PC-3 (cell line): ENCODE measurements around the gene DRAP1. TPM values are rescaled to one million over a fixed set of nuclear protein-coding genes. Genes with fewer than 3 reads are reported as not detected.

ENCODE experiments used
- ATAC-seq: fragments of 200-7000 bp; cut with Tn5 transposase; 2 replicates; pipeline ENCODE4 v1.9.1; 2020; ENCODE audit warnings: mild to moderate bottlenecking, moderate library complexity
- BruUV-seq: library from RNA; stranded (reverse); fragments of 400-500 nt; replicated peaks from 2 replicates; lab custom pipeline; 2021; lab: Mats Ljungman, UMichigan
- CTCF ChIA-PET: fragments of 300-600 bp; sonication (Branson Sonifier 250); formaldehyde crosslinking; loops from one replicate; lab custom pipeline; 2022; ENCODE audit warnings: antibody characterized with exemption; lab: Charles Lee
- POLR2A ChIA-PET: fragments of 300-600 bp; sonication (Branson Sonifier 250); formaldehyde crosslinking; loops from one replicate; lab custom pipeline; 2022; ENCODE audit warnings: antibody characterized with exemption; ENCODE audit not compliant: unreplicated experiment; lab: Charles Lee
- DNase-seq: peaks from one replicate; pipeline ENCODE4 v3.0.0-alpha.2; 2015
- H2AFZ ChIP-seq: fragments of 300-600 bp; sonication (generic); 2 replicates; pipeline ENCODE4 v1.6.0; 2016; ENCODE audit warnings: antibody characterized with exemption, low read length
- H3F3A ChIP-seq: fragments of 300-600 bp; sonication (generic); one replicate; pipeline ENCODE4 v1.6.0; 2017; ENCODE audit warnings: antibody characterized with exemption, low read length, control low read depth, mild to moderate bottlenecking; ENCODE audit not compliant: unreplicated experiment
- H3K27ac ChIP-seq: fragments of 300-600 bp; sonication (generic); 2 replicates; pipeline ENCODE4 v1.5.1; 2016; ENCODE audit warnings: mild to moderate bottlenecking, low read length
- H3K27me3 ChIP-seq: fragments of 300-600 bp; sonication (generic); 2 replicates; pipeline ENCODE4 v1.6.1; 2016; ENCODE audit warnings: low read length, mixed read lengths
- H3K36me3 ChIP-seq: fragments of 300-600 bp; sonication (generic); 2 replicates; pipeline ENCODE4 v1.6.1; 2016; ENCODE audit warnings: low read depth, mixed run types, low read length, mixed read lengths
- H3K4me1 ChIP-seq: fragments of 300-600 bp; sonication (generic); 2 replicates; pipeline ENCODE4 v1.5.1; 2016; ENCODE audit warnings: low read length; ENCODE audit not compliant: insufficient read depth
- H3K4me2 ChIP-seq: fragments of 300-600 bp; sonication (generic); 2 replicates; pipeline ENCODE4 v1.6.0; 2016; ENCODE audit warnings: low read length
- H3K4me3 ChIP-seq: fragments of 300-600 bp; sonication (generic); 2 replicates; pipeline ENCODE4 v1.5.1; 2016; ENCODE audit warnings: mild to moderate bottlenecking, low read length, mixed read lengths
- H3K79me2 ChIP-seq: fragments of 300-600 bp; sonication (generic); 2 replicates; pipeline ENCODE4 v1.6.1; 2017; ENCODE audit warnings: low read length, mixed read lengths
- H3K9ac ChIP-seq: fragments of 300-600 bp; sonication (generic); 2 replicates; pipeline ENCODE4 v1.6.0; 2016; ENCODE audit warnings: mild to moderate bottlenecking, low read length
- H3K9me2 ChIP-seq: fragments of 300-600 bp; sonication (generic); replicated peaks from 2 replicates; pipeline ENCODE4 v1.6.1; 2016; ENCODE audit warnings: mixed run types, low read length, mixed read lengths
- H3K9me3 ChIP-seq: fragments of 300-600 bp; sonication (generic); 2 replicates; pipeline ENCODE4 v1.6.1; 2016; ENCODE audit warnings: low read length, mixed read lengths
- H4K20me1 ChIP-seq: fragments of 300-600 bp; sonication (generic); 2 replicates; pipeline ENCODE4 v1.6.1; 2016; ENCODE audit warnings: low read length, mixed read lengths
- EZH2 ChIP-seq: fragments of 300-600 bp; sonication (generic); IDR thresholded peaks from one replicate; pipeline ENCODE4 v1.6.1; 2017; ENCODE audit warnings: antibody characterized with exemption, mild to moderate bottlenecking, low read length; ENCODE audit not compliant: unreplicated experiment
- EZH2phosphoT487 ChIP-seq: fragments of 300-600 bp; sonication (generic); IDR thresholded peaks from 2 replicates; pipeline ENCODE4 v1.6.1; 2018; ENCODE audit warnings: mild to moderate bottlenecking, antibody characterized with exemption, low read length, borderline replicate concordance
- intact Hi-C: fragments of 100-400 bp; cut with micrococcal nuclease; formaldehyde crosslinking; loops from 2 replicates; pipeline ENCODE4 v1.9.0; 2023
- total RNA-seq: library from RNA; depleted of rRNA; stranded (reverse); fragments of >200 nt; gene quantifications from 2 replicates; pipeline ENCODE4 v1.2.3, GENCODE V29; 2014
- TF ChIP-seq, protein P1 (sequence below): fragments of 300-600 bp; sonication (generic); conservative IDR thresholded peaks from 2 replicates; pipeline ENCODE4 v1.5.1; 2017; ENCODE audit warnings: antibody characterized with exemption, low read depth, mild to moderate bottlenecking, low read length

The DRAP1 gene
- total RNA-seq, 1 experiment from 2014 or later, result 944 TPM

DNA sequence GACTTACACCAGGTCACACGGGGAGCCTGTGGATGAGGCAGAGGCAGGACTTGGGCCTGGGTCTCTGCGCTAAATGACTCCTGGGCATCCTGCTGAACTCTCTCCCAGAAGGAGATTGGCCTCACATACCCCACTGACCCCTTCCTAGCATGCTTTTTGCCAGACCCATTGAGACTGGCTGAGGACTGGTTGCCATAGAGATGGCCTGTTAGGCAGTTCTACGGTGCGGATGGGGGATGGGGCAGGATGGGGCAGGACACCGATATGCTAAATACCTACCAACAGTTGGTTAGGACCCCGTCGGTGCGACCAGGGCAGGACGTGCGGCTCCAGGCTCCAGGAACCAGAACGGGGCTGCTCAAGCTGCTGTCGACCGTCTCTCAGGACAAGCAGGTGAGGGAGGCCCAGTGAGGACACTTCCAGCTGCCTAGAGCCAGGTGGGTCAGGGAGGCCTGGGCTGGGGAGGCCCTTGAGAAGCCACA lies 26.2 kb downstream of the DRAP1 start, which contains the start of gene TSGA10IP:
Gene TSGA10IP, plus strand, starts transcription at position 51 of the 482 bp plus-strand sequence. Its CDS starts 196 bp downstream, at position 247.
- no peaks in the 10 kb centered on the region for H3K79me2 ChIP-seq
- TF ChIP-seq EZH2, result no peak
- TF ChIP-seq, protein P1, sequence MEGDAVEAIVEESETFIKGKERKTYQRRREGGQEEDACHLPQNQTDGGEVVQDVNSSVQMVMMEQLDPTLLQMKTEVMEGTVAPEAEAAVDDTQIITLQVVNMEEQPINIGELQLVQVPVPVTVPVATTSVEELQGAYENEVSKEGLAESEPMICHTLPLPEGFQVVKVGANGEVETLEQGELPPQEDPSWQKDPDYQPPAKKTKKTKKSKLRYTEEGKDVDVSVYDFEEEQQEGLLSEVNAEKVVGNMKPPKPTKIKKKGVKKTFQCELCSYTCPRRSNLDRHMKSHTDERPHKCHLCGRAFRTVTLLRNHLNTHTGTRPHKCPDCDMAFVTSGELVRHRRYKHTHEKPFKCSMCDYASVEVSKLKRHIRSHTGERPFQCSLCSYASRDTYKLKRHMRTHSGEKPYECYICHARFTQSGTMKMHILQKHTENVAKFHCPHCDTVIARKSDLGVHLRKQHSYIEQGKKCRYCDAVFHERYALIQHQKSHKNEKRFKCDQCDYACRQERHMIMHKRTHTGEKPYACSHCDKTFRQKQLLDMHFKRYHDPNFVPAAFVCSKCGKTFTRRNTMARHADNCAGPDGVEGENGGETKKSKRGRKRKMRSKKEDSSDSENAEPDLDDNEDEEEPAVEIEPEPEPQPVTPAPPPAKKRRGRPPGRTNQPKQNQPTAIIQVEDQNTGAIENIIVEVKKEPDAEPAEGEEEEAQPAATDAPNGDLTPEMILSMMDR, result no peak
- no peak for TF ChIP-seq EZH2phosphoT487
- POLR2A ChIA-PET, result no interaction called here
- DNase-seq (no peak), ATAC-seq (no peak)
- H2AFZ ChIP-seq, result no peak within 1 kb of the TSS
- H3K9ac ChIP-seq, result no peak within 1 kb of the TSS
- peaks cover 10% of the 10 kb centered on the region; the same call in 1 of the 2 replicates for H3K4me1 ChIP-seq
- no peaks in the 10 kb centered on the region for H3K27me3 ChIP-seq
- H4K20me1 ChIP-seq, result no peaks in the 10 kb centered on the region
- CTCF ChIA-PET, result no interaction called here
- H3K27ac ChIP-seq, result no peak within 1 kb of the TSS
- intact Hi-C loops, result no loop called here
- H3K36me3 ChIP-seq, result no peaks in the 10 kb centered on the region
- H3K9me3 ChIP-seq, result no peaks in the 10 kb centered on the region
- H3K4me2 ChIP-seq, result no peak within 1 kb of the TSS
- no TSS peak for BruUV-seq
- no peak within 1 kb of the TSS for H3K4me3 ChIP-seq
- no peaks in the 10 kb centered on the region for H3F3A ChIP-seq
- H3K9me2 ChIP-seq, result no peaks in the 10 kb centered on the region

DNA sequence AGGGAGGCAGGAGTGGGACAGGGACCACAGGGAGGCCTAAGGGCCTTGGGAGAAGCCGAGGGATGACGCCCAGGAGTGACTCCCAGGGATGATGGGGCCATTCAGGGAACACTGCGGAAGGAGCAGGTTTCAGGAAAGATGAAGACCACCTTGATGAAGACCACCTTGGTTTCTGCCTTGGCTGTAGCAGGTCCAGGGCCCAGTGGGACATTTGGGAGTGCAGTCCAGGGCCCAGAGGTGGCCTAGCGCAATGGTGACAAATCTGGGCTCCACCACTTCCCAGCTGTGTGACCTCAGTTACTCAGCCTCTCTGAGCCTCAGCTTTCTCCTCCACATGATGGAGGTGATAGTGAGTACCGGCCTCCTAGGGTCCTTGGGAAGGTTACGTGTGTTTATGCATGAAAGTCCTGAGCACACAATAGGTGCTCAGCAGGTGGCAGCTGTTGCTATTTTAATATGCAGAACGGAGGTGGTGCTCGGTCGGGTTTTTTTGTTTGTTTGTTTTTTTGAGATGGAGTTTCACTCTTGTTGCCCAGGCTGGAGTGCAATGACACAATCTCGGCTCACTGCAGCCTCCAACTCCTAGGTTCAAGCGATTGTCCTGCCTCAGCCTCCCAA lies 26.8 kb downstream of the DRAP1 start:
- ChIA-PET POLR2A (no interaction called here), CTCF (no interaction called here)
- intact Hi-C loops, result no loop called here
- Histone ChIP-seq H3K9ac (no peak overlapping the region), H2AFZ (no peak overlapping the region), H3K79me2 (no peaks in the 10 kb centered on the region), H3K9me2 (no peaks in the 10 kb centered on the region), H3K9me3 (no peaks in the 10 kb centered on the region), H3K36me3 (no peaks in the 10 kb centered on the region), H3K4me3 (no peak overlapping the region), H3K4me2 (no peak overlapping the region), H4K20me1 (no peaks in the 10 kb centered on the region), H3K27ac (no peak overlapping the region), H3K27me3 (no peaks in the 10 kb centered on the region), H3F3A (no peaks in the 10 kb centered on the region), H3K4me1 (peaks cover 8% of the 10 kb centered on the region; the same call in 1 of the 2 replicates)
- TF ChIP-seq EZH2 (no peak), EZH2phosphoT487 (no peak)
- TF ChIP-seq, protein P1, result no peak
- BruUV-seq, result no TSS peak
- DNase-seq (no peak), ATAC-seq (no peak)

DNA sequence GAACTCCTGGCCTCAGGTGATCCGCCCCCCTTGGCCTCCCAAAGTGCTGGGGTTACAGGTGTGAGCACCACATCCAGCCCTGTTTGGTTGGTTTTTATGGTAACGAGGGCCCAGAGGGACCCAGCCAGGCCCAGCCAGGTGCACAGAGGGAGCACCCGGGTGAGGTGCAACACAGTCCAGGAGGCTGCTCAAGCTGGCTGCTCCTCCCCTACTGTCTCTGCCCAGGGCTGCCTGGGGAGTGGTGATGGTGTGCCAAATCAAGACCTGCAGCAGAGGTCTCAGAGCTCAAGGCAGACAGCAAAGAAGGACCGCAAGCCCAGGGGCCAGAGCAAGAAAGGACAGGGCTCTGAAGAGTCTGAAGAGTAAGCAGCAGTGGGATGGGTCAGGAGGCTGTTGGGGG lies 27.4 kb downstream of the DRAP1 start:
- Histone ChIP-seq H3K36me3 (no peaks in the 10 kb centered on the region), H3K79me2 (no peaks in the 10 kb centered on the region), H3K4me2 (no peak overlapping the region), H2AFZ (no peak overlapping the region), H3K27ac (no peak overlapping the region), H3F3A (no peaks in the 10 kb centered on the region), H3K27me3 (no peaks in the 10 kb centered on the region), H3K4me3 (no peak overlapping the region), H3K4me1 (peaks cover 2% of the 10 kb centered on the region; the same call in 1 of the 2 replicates), H3K9me3 (no peaks in the 10 kb centered on the region), H3K9me2 (no peaks in the 10 kb centered on the region), H3K9ac (no peak overlapping the region), H4K20me1 (no peaks in the 10 kb centered on the region)
- no peak for TF ChIP-seq EZH2phosphoT487
- TF ChIP-seq, protein P1, result no peak
- TF ChIP-seq EZH2, result no peak
- CTCF ChIA-PET, result no interaction called here
- DNase-seq (no peak), ATAC-seq (no peak)
- intact Hi-C loops, result no loop called here
- no TSS peak for BruUV-seq
- POLR2A ChIA-PET, result no interaction called here
